ENCODE results near the gene SUSD2. TPM values are rescaled to one million over a fixed set of nuclear protein-coding genes. Genes with fewer than 3 reads are reported as not detected.

Gene SUSD2
- total RNA-seq, 1 donor from 2014 or later: 4.5 TPM

DNA sequence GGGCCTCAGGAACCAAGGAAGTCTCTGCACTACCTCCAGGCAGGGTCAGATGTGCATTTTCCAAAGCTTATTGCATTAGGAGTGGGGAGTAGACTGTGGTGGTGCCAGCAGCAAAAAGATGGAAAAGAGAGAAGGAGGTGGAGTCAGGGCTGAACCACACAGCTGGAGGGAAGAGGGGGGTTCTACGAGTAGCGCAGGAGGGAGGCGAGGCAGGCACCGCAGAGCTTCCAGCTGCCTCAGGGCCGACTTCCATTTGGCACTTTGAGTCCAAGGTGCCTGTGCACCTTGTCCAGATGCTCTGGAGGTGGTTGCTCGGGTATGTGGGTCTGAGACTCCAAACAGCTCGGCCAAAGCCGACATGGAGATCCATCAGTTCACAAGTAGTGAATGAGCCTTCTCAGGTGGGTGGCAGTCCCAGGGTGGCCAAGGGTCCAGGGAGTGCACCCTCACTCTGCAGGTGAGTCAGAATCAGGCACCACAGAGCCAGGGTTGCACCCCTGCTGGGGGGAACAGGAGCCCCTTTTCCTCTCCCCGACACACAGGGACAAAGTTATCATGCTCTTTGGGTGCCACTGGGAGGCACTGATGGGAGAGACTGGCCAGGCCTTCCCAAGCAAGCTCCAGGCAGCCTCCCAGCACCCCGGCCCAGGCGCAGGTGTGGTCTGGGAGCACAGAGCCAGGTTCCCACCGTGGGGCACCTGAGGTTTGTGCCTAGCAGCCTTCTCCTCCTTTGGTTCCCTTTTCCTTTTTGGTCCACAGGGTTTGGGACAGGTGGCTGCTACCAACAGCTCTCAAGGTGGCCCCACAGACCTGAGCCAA is 33.4 kb downstream of the SUSD2 start:
- H3K9me3 Mint-ChIP-seq (ENCODE audit: unreplicated experiment): no peaks in the 10 kb centered on the region
- H3K4me1 Mint-ChIP-seq (ENCODE audit: unreplicated experiment): peaks cover 13% of the 10 kb centered on the region
- no peak for DNase-seq (ENCODE audit: extremely low spot score, unreplicated experiment)
- H3K27me3 Mint-ChIP-seq (ENCODE audit: unreplicated experiment): no peaks in the 10 kb centered on the region
- H3K36me3 Mint-ChIP-seq (ENCODE audit: unreplicated experiment): peaks cover 18% of the 10 kb centered on the region
- TF ChIP-seq, protein P1, sequence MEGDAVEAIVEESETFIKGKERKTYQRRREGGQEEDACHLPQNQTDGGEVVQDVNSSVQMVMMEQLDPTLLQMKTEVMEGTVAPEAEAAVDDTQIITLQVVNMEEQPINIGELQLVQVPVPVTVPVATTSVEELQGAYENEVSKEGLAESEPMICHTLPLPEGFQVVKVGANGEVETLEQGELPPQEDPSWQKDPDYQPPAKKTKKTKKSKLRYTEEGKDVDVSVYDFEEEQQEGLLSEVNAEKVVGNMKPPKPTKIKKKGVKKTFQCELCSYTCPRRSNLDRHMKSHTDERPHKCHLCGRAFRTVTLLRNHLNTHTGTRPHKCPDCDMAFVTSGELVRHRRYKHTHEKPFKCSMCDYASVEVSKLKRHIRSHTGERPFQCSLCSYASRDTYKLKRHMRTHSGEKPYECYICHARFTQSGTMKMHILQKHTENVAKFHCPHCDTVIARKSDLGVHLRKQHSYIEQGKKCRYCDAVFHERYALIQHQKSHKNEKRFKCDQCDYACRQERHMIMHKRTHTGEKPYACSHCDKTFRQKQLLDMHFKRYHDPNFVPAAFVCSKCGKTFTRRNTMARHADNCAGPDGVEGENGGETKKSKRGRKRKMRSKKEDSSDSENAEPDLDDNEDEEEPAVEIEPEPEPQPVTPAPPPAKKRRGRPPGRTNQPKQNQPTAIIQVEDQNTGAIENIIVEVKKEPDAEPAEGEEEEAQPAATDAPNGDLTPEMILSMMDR (IDR thresholded peaks at IDR 0.05): no peak
- peak overlapping the region; percentile 51 for H3K27ac Mint-ChIP-seq (ENCODE audit: unreplicated experiment)
- H3K4me3 Mint-ChIP-seq (ENCODE audit: unreplicated experiment): no peak overlapping the region

- H3K9me3 Mint-ChIP-seq (ENCODE audit: unreplicated experiment): no peaks in the 10 kb centered on the region
- peaks cover 7% of the 10 kb centered on the region for H3K4me1 Mint-ChIP-seq (ENCODE audit: unreplicated experiment)
Measured at GRCh38 chr22:24216541-24217209, 35.4 kb downstream of the SUSD2 start.

GRCh38 chr22:24217384-24217783 is 36.1 kb downstream of the SUSD2 start:
- no peak for DNase-seq (ENCODE audit: extremely low spot score, unreplicated experiment)
- Mint-ChIP-seq H3K27ac (ENCODE audit: unreplicated experiment) (no peak overlapping the region), H3K27me3 (ENCODE audit: unreplicated experiment) (no peaks in the 10 kb centered on the region), H3K9me3 (ENCODE audit: unreplicated experiment) (no peaks in the 10 kb centered on the region), H3K4me3 (ENCODE audit: unreplicated experiment) (no peak overlapping the region), H3K36me3 (ENCODE audit: unreplicated experiment) (peaks cover 26% of the 10 kb centered on the region), H3K4me1 (ENCODE audit: unreplicated experiment) (peaks cover 7% of the 10 kb centered on the region)
- TF ChIP-seq, protein P1 (IDR thresholded peaks at IDR 0.05): no peak

More at GRCh38 chr22:24216541-24217209, 35.4 kb downstream of the SUSD2 start:
- no peak for DNase-seq (ENCODE audit: extremely low spot score, unreplicated experiment)
- H3K27me3 Mint-ChIP-seq (ENCODE audit: unreplicated experiment): no peaks in the 10 kb centered on the region
- no peak overlapping the region for H3K4me3 Mint-ChIP-seq (ENCODE audit: unreplicated experiment)
- H3K27ac Mint-ChIP-seq (ENCODE audit: unreplicated experiment): no peak overlapping the region
- TF ChIP-seq, protein P1 (IDR thresholded peaks at IDR 0.05): no peak
- H3K36me3 Mint-ChIP-seq (ENCODE audit: unreplicated experiment): peaks cover 24% of the 10 kb centered on the region

DNA sequence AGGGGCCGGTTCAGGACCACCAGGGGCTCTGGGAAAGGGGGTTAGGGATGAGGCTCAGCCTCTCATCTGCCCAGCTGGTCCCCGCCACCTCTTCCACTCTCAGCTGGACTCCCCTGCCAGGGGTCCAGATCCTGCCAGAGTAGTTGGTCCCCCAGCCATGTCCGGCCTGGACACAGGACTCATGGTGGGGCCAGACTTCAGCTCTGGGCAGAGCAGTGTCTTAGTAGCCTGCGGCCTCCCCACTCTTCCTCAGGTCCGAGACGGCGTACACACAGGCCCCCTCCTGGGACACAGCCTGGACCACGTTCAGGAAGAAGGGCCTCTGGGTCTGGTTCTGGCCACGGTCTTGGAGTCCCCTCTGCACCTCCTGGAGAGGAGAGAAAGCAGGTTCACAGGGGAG is 38.5 kb downstream of the SUSD2 start:
- Mint-ChIP-seq H3K36me3 (ENCODE audit: unreplicated experiment) (peaks cover 35% of the 10 kb centered on the region), H3K27ac (ENCODE audit: unreplicated experiment) (no peak overlapping the region), H3K4me1 (ENCODE audit: unreplicated experiment) (no peaks in the 10 kb centered on the region), H3K4me3 (ENCODE audit: unreplicated experiment) (no peak overlapping the region), H3K27me3 (ENCODE audit: unreplicated experiment) (no peaks in the 10 kb centered on the region), H3K9me3 (ENCODE audit: unreplicated experiment) (no peaks in the 10 kb centered on the region)
- DNase-seq (ENCODE audit: extremely low spot score, unreplicated experiment): no peak
- TF ChIP-seq, protein P1 (IDR thresholded peaks at IDR 0.05): no peak

DNA sequence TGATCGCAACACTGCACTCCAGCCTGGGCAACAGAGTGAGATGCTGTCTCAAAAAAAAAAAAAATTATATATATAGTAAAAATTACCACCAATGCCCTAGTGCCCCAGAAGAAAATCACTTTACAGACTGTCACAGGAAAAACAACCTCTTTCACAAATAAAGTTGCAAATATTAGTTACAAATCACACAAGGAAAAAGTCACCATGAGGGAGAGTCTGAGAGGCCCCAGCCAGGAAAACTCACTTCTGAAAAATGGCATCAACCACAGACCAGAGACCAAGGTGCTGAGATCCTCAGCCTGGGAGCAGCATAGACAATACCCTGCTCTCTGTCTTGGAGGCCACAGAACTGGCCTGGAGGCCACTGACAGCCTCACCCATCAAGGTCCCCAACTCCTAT is 43.2 kb downstream of the SUSD2 start:
- Mint-ChIP-seq H3K27ac (ENCODE audit: unreplicated experiment) (no peak overlapping the region), H3K4me3 (ENCODE audit: unreplicated experiment) (no peak overlapping the region), H3K36me3 (ENCODE audit: unreplicated experiment) (peaks cover 35% of the 10 kb centered on the region), H3K27me3 (ENCODE audit: unreplicated experiment) (no peaks in the 10 kb centered on the region), H3K9me3 (ENCODE audit: unreplicated experiment) (no peaks in the 10 kb centered on the region), H3K4me1 (ENCODE audit: unreplicated experiment) (no peaks in the 10 kb centered on the region)
- DNase-seq (ENCODE audit: extremely low spot score, unreplicated experiment): no peak
- TF ChIP-seq, protein P1 (IDR thresholded peaks at IDR 0.05): no peak

All from osteocyte (in vitro differentiated cells).